Epithelial cell of esophagus (primary cell): ENCODE results near the gene UQCRH.
A peak's percentile ranks its signal among the peaks of the same experiment; 100 is the strongest.
"Not testable (repeated sequence)": the region's sequence is repeated elsewhere in the genome, so short reads cannot be mapped to it uniquely, and the experiment has no call there.

Source experiments
- DNase-seq: peaks from one replicate; pipeline ENCODE4 v3.0.0; 2010; ENCODE audit warnings: low read depth
- H3K4me3 ChIP-seq: 2 replicates; pipeline ENCODE4 v1.5.1; 2011; ENCODE audit warnings: mild to moderate bottlenecking, low read length, control low read depth
- CTCF ChIP-seq: IDR thresholded peaks from 2 replicates; pipeline ENCODE4 v1.5.1; 2011; ENCODE audit warnings: low read depth, mild to moderate bottlenecking, low read length, control low read depth, inconsistent platforms; ENCODE audit not compliant: insufficient read depth; ENCODE audit errors: missing control alignments

Gene UQCRH

GRCh38 chr1:46306159-46306530 lies 2.6 kb downstream of the UQCRH start:
- no peak for DNase-seq
- no peak for TF ChIP-seq CTCF
- no peak overlapping the region for H3K4me3 ChIP-seq

- DNase-seq = no peak
- no peak overlapping the region for H3K4me3 ChIP-seq
- TF ChIP-seq CTCF = no peak
Measured at GRCh38 chr1:46309401-46310159, 6.1 kb downstream of the UQCRH start.

- TF ChIP-seq CTCF = no peak
- no peak overlapping the region for H3K4me3 ChIP-seq
- no peak for DNase-seq
Measured at GRCh38 chr1:46310321-46310720, 6.8 kb downstream of the UQCRH start.

- TF ChIP-seq CTCF = no peak
- no peak overlapping the region for H3K4me3 ChIP-seq
- peak; percentile 68 for DNase-seq
Measured at GRCh38 chr1:46315669-46316403, 12.3 kb downstream of the UQCRH start.

- no peak for DNase-seq
- H3K4me3 ChIP-seq = no peak overlapping the region
- no peak for TF ChIP-seq CTCF
Measured at GRCh38 chr1:46317323-46317722, 13.8 kb downstream of the UQCRH start.

- not testable (repeated sequence) for H3K4me3 ChIP-seq, DNase-seq
Measured at GRCh38 chr1:46319301-46319700, 15.8 kb downstream of the UQCRH start.

- not testable (repeated sequence) for DNase-seq, H3K4me3 ChIP-seq
Measured at GRCh38 chr1:46319960-46320914, 16.7 kb downstream of the UQCRH start.

GRCh38 chr1:46322191-46322590 lies 18.7 kb downstream of the UQCRH start:
- DNase-seq, H3K4me3 ChIP-seq: not testable (repeated sequence)

- H3K4me3 ChIP-seq, DNase-seq: not testable (repeated sequence)
Measured at GRCh38 chr1:46325285-46326076, 22.0 kb downstream of the UQCRH start.

- H3K4me3 ChIP-seq, DNase-seq: not testable (repeated sequence)
Measured at GRCh38 chr1:46328182-46328581, 24.7 kb downstream of the UQCRH start.

- not testable (repeated sequence) for DNase-seq
Measured at GRCh38 chr1:46329807-46330206, 26.3 kb downstream of the UQCRH start.

More at GRCh38 chr1:46329807-46330206, 26.3 kb downstream of the UQCRH start:
- H3K4me3 ChIP-seq = not testable (repeated sequence)
